Endothelial cell of umbilical vein (primary cell): ENCODE results near the gene SCAPER. TPM values are rescaled to one million over a fixed set of nuclear protein-coding genes. Genes with fewer than 3 reads are reported as not detected.

Experiments used
- BruUV-seq: library from RNA; stranded (reverse); fragments of 400-500 nt; replicated peaks from 2 replicates; lab custom pipeline; 2021; lab: Mats Ljungman, UMichigan
- CTCF ChIA-PET: fragments of 300-600, 350-600 bp; sonication (Branson Sonifier 250); formaldehyde crosslinking; loops from one replicate; lab custom pipeline; 2021; ENCODE audit warnings: antibody characterized with exemption, inconsistent platforms; lab: Charles Lee
- POLR2A ChIA-PET: fragments of 300-600, 350-600 bp; sonication (Branson Sonifier 250); formaldehyde crosslinking; loops from one replicate; lab custom pipeline; 2021; ENCODE audit warnings: antibody characterized with exemption, inconsistent platforms; lab: Charles Lee
- DNase-seq: peaks from one replicate; pipeline ENCODE4 v3.0.0-alpha.2; 2011; ENCODE audit warnings: low read depth, low spot score
- FAIRE-seq: peaks from 2 replicates; lab custom pipeline; 2011; peaks lifted over from hg19 to GRCh38; lab: Jason Lieb, UNC
- H2AFZ ChIP-seq: 2 replicates; pipeline ENCODE4 v1.6.0; 2012; ENCODE audit warnings: low read depth, low read length, control low read depth, inconsistent platforms
- H3K27ac ChIP-seq: 2 replicates; pipeline ENCODE4 v1.5.1; 2011; ENCODE audit warnings: low read depth, mild to moderate bottlenecking, control low read depth, low read length, moderate library complexity; ENCODE audit not compliant: insufficient read depth
- H3K27me3 ChIP-seq, 2 experiments: 2 replicates each; pipeline versions ENCODE4 v1.6.0 to v1.6.1; 2011; ENCODE audit warnings: low read length in 2 of 2, mixed read lengths in 1 of 2; ENCODE audit not compliant: control insufficient read depth in 2 of 2, insufficient read depth in 2 of 2
- H3K36me3 ChIP-seq, 2 experiments: 2 replicates in 1 of 2; 3 replicates in 1 of 2; pipeline ENCODE4 v1.5.1; 2011; ENCODE audit warnings: low read length in 2 of 2, mild to moderate bottlenecking in 1 of 2, moderate library complexity in 1 of 2; ENCODE audit not compliant: control insufficient read depth in 2 of 2, insufficient read depth in 2 of 2; ENCODE audit errors: extremely low read depth in 1 of 2
- H3K4me1 ChIP-seq: 3 replicates; pipeline ENCODE4 v1.5.1; 2011; ENCODE audit warnings: mild to moderate bottlenecking, low read length; ENCODE audit not compliant: control insufficient read depth, insufficient read depth; ENCODE audit errors: extremely low read depth
- H3K4me2 ChIP-seq: 2 replicates; pipeline ENCODE4 v1.6.1; 2011; ENCODE audit warnings: low read length, control low read depth, mixed read lengths; ENCODE audit not compliant: insufficient read depth
- H3K4me3 ChIP-seq, 3 experiments: fragments of 200-600 bp in 1 of 3; sonication (generic), shearing (Covaris generic) in 1 of 3; replicated peaks in 1 of 3; 2 replicates each; pipeline ENCODE4 v1.5.1; 2011 to 2016; ENCODE audit warnings: control low read depth in 3 of 3, low read length in 3 of 3, mild to moderate bottlenecking in 2 of 3, inconsistent platforms in 1 of 3, low read depth in 1 of 3, moderate library complexity in 1 of 3; ENCODE audit not compliant: insufficient read depth in 1 of 3
- H3K79me2 ChIP-seq: 2 replicates; pipeline ENCODE4 v1.6.0; 2012; ENCODE audit warnings: low read length, inconsistent platforms; ENCODE audit not compliant: control insufficient read depth, insufficient read depth
- H3K9ac ChIP-seq: replicated peaks from 2 replicates; pipeline ENCODE3; 2011; ENCODE audit warnings: low read length, control low read depth; ENCODE audit not compliant: insufficient read depth; ENCODE audit errors: extremely low read depth
- H3K9me1 ChIP-seq: replicated peaks from 3 replicates; pipeline ENCODE4 v1.6.0; 2011; ENCODE audit warnings: mild to moderate bottlenecking, low read length; ENCODE audit not compliant: control insufficient read depth, insufficient read depth; ENCODE audit errors: extremely low read depth
- H3K9me3 ChIP-seq: replicated peaks from 2 replicates; pipeline ENCODE4 v1.5.1; 2012; ENCODE audit warnings: low read length, inconsistent platforms; ENCODE audit not compliant: control insufficient read depth, insufficient read depth
- H4K20me1 ChIP-seq: replicated peaks from 2 replicates; pipeline ENCODE3; 2011; ENCODE audit warnings: mild to moderate bottlenecking, low read length; ENCODE audit not compliant: control insufficient read depth, insufficient read depth; ENCODE audit errors: extremely low read depth
- CTCF ChIP-seq, 2 donors: IDR thresholded peaks; 1 replicate in 1 of 2; 2 replicates in 1 of 2; pipeline ENCODE4 v1.5.1; 2011; ENCODE audit warnings: low read length in 2 of 2, mild to moderate bottlenecking in 2 of 2, moderate library complexity in 2 of 2, control low read depth in 1 of 2, inconsistent platforms in 1 of 2, low read depth in 1 of 2; ENCODE audit not compliant: insufficient read depth in 1 of 2; ENCODE audit errors: extremely low read depth in 1 of 2
- EZH2 ChIP-seq: IDR thresholded peaks from 2 replicates; pipeline ENCODE4 v1.6.1; 2012; ENCODE audit warnings: borderline replicate concordance, low read depth, mild to moderate bottlenecking, moderate library complexity, low read length, inconsistent platforms; ENCODE audit not compliant: severe bottlenecking
- FOS ChIP-seq: IDR thresholded peaks from 2 replicates; pipeline ENCODE4 v1.6.1; 2011; ENCODE audit warnings: mild to moderate bottlenecking, low read length, moderate library complexity, borderline replicate concordance; ENCODE audit not compliant: insufficient read depth
- GATA2 ChIP-seq: IDR thresholded peaks from 2 replicates; pipeline ENCODE4 v1.7.0; 2011; ENCODE audit warnings: low read depth, mild to moderate bottlenecking, moderate library complexity, mixed read lengths, low read length; ENCODE audit not compliant: insufficient read length, insufficient read depth
- JUN ChIP-seq: IDR thresholded peaks from 2 replicates; pipeline ENCODE4 v1.6.1; 2011; ENCODE audit warnings: borderline replicate concordance, low read depth; ENCODE audit not compliant: insufficient read length, insufficient read depth
- MAX ChIP-seq: IDR thresholded peaks from 2 replicates; pipeline ENCODE4 v1.6.1; 2011; ENCODE audit not compliant: insufficient read depth, insufficient read length
- MYC ChIP-seq: IDR thresholded peaks from one replicate; pipeline ENCODE4 v1.6.1; 2011; ENCODE audit warnings: mild to moderate bottlenecking, low read depth, low read length
- POLR2A ChIP-seq: IDR thresholded peaks from 2 replicates; pipeline ENCODE4 v1.6.1; 2012; ENCODE audit warnings: low read depth, mild to moderate bottlenecking, control low read depth, low read length
- POLR2AphosphoS5 ChIP-seq: IDR thresholded peaks from 2 replicates; pipeline ENCODE4 v1.6.1; 2012; ENCODE audit warnings: low read depth, mild to moderate bottlenecking, control low read depth, low read length, moderate library complexity; ENCODE audit not compliant: insufficient read depth
- dilution Hi-C: fragments of 300-500 bp; cut with MboI; formaldehyde crosslinking; loops from one replicate; pipeline ENCODE4 v1.15.0; 2019; ENCODE audit warnings: low sequenced_read_pairs; ENCODE audit not compliant: extremely low pct_ligation_motif_present
- intact Hi-C: fragments of 100-400 bp; cut with micrococcal nuclease; formaldehyde crosslinking; loops from one replicate; pipeline ENCODE4 v1.10.0; 2022
- polyA plus RNA-seq, 4 experiments: library from polyadenylated mRNA; depleted of rRNA in 3 of 4; stranded (reverse) in 3 of 4; unstranded in 1 of 4; fragments of >200 nt; gene quantifications; 2 replicates each; pipeline versions ENCODE4 v1.2.1 to v1.2.3, GENCODE V29; 2011 to 2012; ENCODE audit warnings: missing spikeins in 1 of 4
- total RNA-seq: library from RNA; stranded (reverse); gene quantifications from 2 replicates; pipeline ENCODE4 v1.2.3, GENCODE V29; 2021

SCAPER gene
- total and polyA plus RNA-seq, 2 donors (not counting 3 experiments of a cell fraction or from before 2014, with no cell fraction given): 2.7 to 12.7 TPM

- intact Hi-C loops (no loop called here), dilution Hi-C loops (no loop called here)
- FAIRE-seq (no peak), DNase-seq (no peak)
- no peak for TF ChIP-seq POLR2AphosphoS5
- TF ChIP-seq CTCF (IDR thresholded peaks at IDR 0.05; ENCODE audit: extremely low read depth in 1 of 2, insufficient read depth in 1 of 2, low read depth in 1 of 2, low read length in 2 of 2): no peak
- no peak for TF ChIP-seq JUN
- TF ChIP-seq MAX: no peak
- no peak for TF ChIP-seq GATA2
- TF ChIP-seq EZH2: no peak
- TF ChIP-seq MYC: no peak
- no peak for TF ChIP-seq POLR2A
- no peak for TF ChIP-seq FOS
- Histone ChIP-seq H4K20me1 (no peaks in the 10 kb centered on the region), H2AFZ (no peak overlapping the region), H3K9me1 (no peaks in the 10 kb centered on the region), H3K9me3 (no peaks in the 10 kb centered on the region), H3K4me3 (no peak overlapping the region), H3K4me1 (no peaks in the 10 kb centered on the region), H3K27me3 (no peaks in the 10 kb centered on the region), H3K27ac (no peak overlapping the region), H3K9ac (no peak overlapping the region), H3K36me3 (no peaks in the 10 kb centered on the region), H3K4me2 (no peak overlapping the region), H3K79me2 (no peaks in the 10 kb centered on the region)
- POLR2A ChIA-PET: no interaction called here
- CTCF ChIA-PET: no interaction called here
- no TSS peak for BruUV-seq
Measured at GRCh38 chr15:76668900-76669299, 236.2 kb downstream of the SCAPER start.
